NCI-H2107 (cell line): ENCODE data around the gene C17orf113.
A peak's percentile ranks its signal among the peaks of the same experiment; 100 is the strongest.
"Not testable (repeated sequence)": the region's sequence is repeated elsewhere in the genome, so short reads cannot be mapped to it uniquely, and the experiment has no call there.

Experiments used
- DNase-seq: peaks from one replicate; lab custom pipeline; 2025; lab: John Stamatoyannopoulos, UW

The C17orf113 gene

DNA sequence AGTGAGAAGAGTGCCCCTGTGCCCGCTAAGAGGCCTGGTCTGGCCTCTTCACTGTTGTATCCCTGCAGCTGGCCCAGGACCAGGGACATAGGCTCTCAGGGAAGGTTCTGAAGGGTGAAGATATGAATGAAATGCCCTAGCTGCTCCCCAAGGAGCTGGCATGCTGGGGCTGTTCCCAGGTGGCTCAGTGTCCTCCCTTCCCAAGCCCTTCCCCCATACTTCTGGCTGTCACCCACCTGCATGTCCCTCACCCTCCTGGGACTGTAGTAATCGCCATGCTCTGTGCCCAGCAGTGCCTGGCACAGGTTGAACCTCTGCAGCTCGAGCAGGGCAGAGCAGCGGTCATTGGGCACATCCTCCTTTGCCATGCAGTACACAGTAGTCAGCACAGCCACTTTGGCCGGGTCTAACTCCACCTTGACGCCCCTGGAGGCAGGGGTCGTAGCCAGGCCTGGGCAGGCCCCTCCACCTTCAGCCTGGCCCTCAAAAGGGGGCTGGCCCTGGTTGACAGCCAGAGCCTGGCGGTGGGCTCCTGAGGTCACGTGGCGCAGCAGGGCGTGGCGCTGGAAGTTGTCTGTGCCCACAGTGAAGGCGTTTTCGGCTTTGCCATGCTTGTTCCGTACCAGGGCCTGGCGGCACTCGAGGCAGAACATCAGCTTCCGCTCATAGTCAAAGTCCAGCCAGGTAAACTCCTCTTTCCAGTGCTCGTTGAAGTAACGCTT, 7.6 kb downstream of the C17orf113 start:
- no peak for DNase-seq

GRCh38 chr17:42041619-42042018, 8.8 kb downstream of the C17orf113 start:
- DNase-seq, result no peak

DNA sequence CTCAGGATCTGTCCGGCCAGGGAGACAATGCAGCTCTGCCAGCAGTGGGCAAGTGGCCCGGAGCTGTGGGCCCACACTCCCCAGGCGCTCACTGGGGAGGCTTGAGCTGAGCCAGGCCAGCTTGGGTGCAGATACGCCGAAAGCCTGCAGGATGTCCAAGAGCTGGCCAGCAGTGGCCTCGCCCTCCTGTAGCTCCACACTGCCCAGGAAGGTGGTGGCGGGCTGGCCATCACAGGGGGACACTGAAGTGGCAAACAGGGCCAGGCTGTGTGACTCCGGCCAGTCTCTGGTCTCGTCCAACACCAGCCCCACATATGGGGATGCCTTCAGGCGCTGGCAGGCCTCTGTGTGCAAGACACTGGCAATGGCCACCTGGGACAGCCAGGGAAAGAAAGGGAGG, 9.6 kb downstream of the C17orf113 start:
- no peak for DNase-seq

GRCh38 chr17:42039794-42040763, 10.3 kb downstream of the C17orf113 start:
- no peak for DNase-seq

- no peak for DNase-seq
These were observed 12.0 kb downstream of the C17orf113 start for GRCh38 chr17:42038221-42038973.

GRCh38 chr17:42034059-42034458, 16.3 kb downstream of the C17orf113 start:
- no peak for DNase-seq

DNA sequence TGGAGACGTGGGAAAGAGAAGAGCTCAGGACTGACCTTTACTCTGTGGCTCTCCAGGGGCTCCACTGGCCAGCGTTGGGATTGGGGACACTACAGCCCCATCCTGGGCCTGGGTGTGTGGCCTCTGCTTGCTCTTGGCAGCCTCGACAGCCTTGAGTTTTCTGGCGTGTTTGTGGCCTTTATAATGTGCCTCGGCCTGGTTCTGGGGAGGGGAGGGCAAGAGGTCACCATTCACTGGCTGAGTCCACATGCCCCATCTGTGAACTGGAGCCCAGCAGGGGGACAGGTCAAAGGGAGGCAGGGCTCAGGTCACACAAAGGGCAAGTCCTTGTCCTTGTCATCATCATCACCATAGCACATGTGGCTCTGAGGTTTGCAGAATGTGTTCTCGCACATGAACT, 18.8 kb downstream of the C17orf113 start:
- no peak for DNase-seq

DNA sequence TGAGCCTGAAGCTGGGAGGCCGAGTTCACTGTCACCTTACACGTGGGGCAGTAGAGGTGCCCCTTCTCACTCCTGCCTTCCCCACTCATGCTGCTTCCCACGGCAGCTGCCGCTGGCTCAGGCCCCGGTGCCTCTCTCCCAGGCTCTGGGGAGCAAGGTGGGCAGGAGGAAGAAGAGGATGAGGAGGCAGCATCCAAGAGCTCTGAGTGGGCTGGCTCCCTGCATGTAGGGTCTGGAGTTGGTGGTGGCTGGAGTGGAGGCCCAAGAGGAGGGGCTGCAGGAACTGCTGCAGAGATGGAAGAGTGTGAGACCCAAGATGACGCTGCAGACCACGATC, 21.6 kb downstream of the C17orf113 start:
- no peak for DNase-seq

GRCh38 chr17:42027961-42028790, 22.2 kb downstream of the C17orf113 start:
- no peak for DNase-seq

DNA sequence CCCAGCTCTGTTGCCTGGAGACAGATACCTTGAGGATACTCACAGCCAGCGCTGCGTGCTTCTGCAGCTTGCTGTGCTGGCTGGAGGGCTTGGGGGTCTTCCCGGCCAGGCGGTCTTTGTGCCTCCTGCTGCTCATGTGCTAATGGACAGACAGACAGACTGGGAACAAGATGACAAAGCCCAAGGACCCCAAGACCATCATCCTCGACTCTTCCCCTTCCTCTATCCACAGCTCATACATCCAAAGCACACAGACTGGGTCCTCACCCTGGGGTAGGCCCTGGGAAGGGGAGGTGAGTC, 22.9 kb downstream of the C17orf113 start:
- no peak for DNase-seq

- DNase-seq, result no peak
These were observed 23.4 kb downstream of the C17orf113 start for GRCh38 chr17:42026857-42027589.

DNA sequence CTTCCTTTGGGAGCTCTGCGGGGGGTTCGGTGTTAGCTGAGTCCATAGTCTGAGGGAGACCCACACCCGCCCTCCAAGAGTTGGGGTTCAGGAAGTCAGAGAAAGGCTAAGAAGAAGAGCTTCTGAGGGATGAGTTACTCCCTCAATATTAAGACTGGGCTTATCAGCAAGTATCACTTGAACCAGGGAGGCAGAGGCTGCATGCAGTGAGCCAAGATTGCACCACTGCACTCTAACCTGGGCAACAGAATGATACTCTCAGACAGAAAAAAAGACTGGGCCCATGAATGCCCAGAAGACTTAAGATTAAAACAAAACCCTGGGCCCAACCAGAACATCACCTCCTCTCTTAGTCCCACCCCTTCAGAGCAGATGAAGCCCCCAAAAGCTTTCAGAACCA, 24.5 kb downstream of the C17orf113 start:
- DNase-seq, result no peak

GRCh38 chr17:42025191-42025579, 25.2 kb downstream of the C17orf113 start:
- no peak for DNase-seq

DNA sequence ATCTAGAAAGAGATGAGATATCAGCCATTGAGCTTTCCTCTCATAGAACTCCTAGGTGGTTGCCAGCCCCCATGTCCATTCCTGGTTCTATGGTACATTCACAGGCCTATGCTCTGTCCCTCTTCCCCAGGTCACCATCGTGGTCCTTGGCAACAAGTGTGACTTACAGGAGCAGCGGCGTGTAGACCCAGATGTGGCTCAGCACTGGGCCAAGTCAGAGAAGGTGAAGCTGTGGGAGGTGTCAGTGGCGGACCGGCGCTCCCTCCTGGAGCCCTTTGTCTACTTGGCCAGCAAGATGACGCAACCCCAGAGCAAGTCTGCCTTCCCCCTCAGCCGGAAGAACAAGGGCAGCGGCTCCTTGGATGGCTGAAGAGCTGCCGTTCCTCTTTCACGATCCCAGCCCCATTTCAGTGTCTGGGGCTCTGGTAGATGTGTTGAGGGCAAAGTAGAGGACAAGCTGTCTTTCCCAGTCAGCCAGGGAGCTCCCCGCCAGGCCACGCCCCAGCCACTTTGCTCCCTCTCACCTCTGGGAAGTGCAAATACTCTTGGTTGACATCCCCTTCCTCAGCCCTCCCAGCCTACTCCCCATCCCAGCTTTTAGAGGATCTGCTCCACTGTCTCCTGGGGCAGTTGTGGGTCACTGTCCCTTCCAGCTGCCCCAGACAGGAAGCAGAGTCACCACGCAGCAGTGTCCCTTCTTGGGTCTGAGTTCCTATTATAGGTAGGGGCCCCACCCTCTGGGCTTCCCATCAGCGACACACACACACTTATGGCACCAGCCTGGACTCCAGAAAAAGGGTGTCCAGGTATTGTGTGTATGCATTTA, 26.7 kb downstream of the C17orf113 start:
- DNase-seq, result no peak

GRCh38 chr17:42020845-42021244, 29.6 kb downstream of the C17orf113 start:
- DNase-seq, result not testable (repeated sequence)

DNA sequence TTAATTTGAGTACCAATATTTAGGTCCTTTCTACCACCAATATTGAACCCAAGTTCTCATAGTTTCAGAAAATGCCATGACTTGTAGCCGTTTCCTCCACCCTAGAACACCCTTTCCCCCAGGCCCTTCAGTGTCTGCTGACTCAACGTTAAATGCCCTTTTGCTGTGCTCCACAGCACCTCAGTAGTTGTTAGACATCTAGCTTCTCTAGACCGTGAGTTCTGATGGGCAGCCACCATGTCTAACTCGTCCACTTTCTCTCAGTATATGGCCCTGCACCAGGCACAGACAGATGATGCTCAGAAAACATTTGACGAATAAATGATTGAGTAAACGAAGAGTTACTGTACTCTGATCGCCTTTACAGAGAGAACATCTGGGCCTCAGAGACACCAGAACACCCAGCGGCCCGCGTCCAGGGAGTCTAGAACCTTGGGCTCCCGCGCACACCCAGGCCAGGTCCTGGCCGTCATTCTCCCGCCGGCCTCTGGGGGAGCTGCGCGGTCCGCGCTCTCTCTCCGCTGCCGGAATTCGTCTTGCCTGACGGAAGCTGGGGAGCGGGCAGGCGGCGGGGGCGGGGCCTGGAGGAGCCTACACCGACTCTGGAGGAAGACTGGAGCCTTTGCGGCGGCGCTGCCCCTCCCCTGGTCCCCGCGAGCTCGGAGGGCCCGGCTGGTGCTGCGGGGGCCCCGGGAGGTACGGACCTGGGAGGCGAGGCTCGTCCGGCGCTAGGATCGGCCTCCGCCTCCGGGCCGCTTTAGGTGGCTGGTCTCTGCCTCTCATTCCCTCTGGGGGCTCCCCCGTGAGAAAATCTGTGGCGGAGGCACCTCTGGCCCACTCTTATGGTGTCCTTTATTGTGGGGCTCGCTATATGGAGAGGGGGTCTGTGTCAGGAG, 30.6 kb downstream of the C17orf113 start, which contains the start of gene NKIRAS2:
Gene NKIRAS2, plus strand, starts transcription at position 582 of the 896 bp plus-strand sequence. CDS start 1,488 bp downstream, outside the sequence.
- DNase-seq, result peak; percentile 77

DNA sequence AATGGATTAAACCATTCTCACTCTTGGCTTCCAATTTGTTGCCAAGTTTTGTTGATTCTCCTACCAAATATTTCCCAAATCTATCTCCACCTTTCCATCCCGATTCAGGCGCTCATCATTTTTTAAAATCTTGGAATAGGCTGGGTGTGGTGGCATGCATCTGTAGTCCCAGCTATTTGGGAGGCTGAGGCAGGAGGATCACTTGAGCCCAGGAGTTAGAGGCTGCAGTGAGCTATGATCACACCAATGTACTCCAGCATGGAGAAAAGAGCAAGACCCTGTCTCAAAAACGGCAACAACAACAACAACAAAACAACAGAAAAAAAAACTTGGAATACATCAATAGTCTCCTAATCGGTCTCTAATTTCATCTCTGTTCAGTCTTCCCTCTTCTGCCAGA, 31.4 kb downstream of the C17orf113 start:
- no peak for DNase-seq

DNA sequence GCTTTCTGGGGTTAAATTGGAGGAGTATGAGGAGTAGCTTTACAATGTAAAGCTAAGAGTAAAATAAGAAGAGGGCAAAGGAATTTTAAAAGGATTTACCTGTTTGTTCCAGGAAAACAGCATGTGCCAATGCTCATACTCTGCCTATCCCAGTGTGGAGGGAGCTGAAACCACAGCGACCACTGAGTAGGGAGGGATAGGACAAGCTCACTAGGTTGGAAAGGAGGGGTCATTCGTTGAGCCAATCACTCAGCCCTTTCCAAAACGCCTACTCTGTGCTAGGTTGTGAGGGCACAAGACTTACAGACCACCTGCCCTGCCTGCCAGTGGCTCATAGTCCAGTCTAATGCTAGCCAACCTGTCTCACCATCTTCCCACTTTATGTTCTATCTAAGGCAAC, 32.1 kb downstream of the C17orf113 start:
- no peak for DNase-seq

GRCh38 chr17:42017866-42018200, 32.6 kb downstream of the C17orf113 start:
- DNase-seq, result no peak
